ENCODE measurements around the gene TECR. TPM values are rescaled to one million over a fixed set of nuclear protein-coding genes. Genes with fewer than 3 reads are reported as not detected.

Gene TECR
- total and polyA plus RNA-seq, 2 of the 13 experiments (the other 11 are each of a cell fraction or from before 2014, with no cell fraction given): 54.9 to 121 TPM

DNA sequence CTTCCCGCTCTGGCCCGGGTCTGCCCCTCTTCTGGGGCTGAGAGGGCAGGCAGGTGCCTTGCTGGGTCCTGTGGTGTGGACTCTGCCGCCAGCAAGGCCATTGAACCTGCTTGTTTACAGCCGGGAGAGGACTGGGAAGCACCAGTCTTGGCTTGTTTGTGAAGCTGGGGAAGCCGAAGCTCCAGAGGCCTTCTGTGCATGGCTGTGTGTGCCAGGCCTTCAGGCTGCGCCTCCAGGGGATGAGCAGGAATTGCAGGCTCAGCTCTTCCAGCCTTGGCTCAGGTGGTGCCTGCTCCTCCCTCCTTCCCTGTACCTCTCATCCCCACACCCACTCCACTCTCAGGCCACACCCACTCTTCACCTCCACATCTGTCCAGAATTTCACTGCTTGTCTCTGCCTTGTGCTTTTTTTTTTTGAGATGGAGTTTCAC is 25.0 kb downstream of the TECR start (continued):
- TF ChIP-seq, protein P1, sequence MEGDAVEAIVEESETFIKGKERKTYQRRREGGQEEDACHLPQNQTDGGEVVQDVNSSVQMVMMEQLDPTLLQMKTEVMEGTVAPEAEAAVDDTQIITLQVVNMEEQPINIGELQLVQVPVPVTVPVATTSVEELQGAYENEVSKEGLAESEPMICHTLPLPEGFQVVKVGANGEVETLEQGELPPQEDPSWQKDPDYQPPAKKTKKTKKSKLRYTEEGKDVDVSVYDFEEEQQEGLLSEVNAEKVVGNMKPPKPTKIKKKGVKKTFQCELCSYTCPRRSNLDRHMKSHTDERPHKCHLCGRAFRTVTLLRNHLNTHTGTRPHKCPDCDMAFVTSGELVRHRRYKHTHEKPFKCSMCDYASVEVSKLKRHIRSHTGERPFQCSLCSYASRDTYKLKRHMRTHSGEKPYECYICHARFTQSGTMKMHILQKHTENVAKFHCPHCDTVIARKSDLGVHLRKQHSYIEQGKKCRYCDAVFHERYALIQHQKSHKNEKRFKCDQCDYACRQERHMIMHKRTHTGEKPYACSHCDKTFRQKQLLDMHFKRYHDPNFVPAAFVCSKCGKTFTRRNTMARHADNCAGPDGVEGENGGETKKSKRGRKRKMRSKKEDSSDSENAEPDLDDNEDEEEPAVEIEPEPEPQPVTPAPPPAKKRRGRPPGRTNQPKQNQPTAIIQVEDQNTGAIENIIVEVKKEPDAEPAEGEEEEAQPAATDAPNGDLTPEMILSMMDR (CRISPR knock-in tag; IDR thresholded peaks at IDR 0.05): peak; percentile 53
- TF ChIP-seq, protein P2, sequence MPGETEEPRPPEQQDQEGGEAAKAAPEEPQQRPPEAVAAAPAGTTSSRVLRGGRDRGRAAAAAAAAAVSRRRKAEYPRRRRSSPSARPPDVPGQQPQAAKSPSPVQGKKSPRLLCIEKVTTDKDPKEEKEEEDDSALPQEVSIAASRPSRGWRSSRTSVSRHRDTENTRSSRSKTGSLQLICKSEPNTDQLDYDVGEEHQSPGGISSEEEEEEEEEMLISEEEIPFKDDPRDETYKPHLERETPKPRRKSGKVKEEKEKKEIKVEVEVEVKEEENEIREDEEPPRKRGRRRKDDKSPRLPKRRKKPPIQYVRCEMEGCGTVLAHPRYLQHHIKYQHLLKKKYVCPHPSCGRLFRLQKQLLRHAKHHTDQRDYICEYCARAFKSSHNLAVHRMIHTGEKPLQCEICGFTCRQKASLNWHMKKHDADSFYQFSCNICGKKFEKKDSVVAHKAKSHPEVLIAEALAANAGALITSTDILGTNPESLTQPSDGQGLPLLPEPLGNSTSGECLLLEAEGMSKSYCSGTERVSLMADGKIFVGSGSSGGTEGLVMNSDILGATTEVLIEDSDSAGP (CRISPR knock-in tag; IDR thresholded peaks at IDR 0.05; ENCODE audit: borderline replicate concordance): peak; percentile 46; the same call in 1 of the 2 replicates
- TF ChIP-seq ZBTB20 (CRISPR knock-in tag; IDR thresholded peaks at IDR 0.05; ENCODE audit: borderline replicate concordance, low read depth) (no peak; the same call in 1 of the 2 replicates), ZNF749 (CRISPR knock-in tag; IDR thresholded peaks at IDR 0.05; ENCODE audit: borderline replicate concordance) (no peak), IRF2 (CRISPR knock-in tag; IDR thresholded peaks at IDR 0.05) (0 out of 2 replicates have a peak, but pooled peaks have one; percentile 59), MED1 (CRISPR knock-in tag; IDR thresholded peaks at IDR 0.05) (peak; percentile 57; the same call in 1 of the 2 replicates), MIER3 (CRISPR knock-in tag; IDR thresholded peaks at IDR 0.05; ENCODE audit: borderline replicate concordance) (no peak; the same call in 1 of the 2 replicates), KMT2A (CRISPR knock-in tag; IDR thresholded peaks at IDR 0.05) (no peak), RXRB (CRISPR knock-in tag; IDR thresholded peaks at IDR 0.05; ENCODE audit: borderline replicate concordance) (peak; percentile 77), TCF7L2 (IDR thresholded peaks at IDR 0.05; ENCODE audit: low read depth, low read length) (no peak), ERF (CRISPR knock-in tag; IDR thresholded peaks at IDR 0.05) (peak; percentile 69), MTF2 (CRISPR knock-in tag; IDR thresholded peaks at IDR 0.05; ENCODE audit: borderline replicate concordance) (no peak), ZNF331 (CRISPR knock-in tag; IDR thresholded peaks at IDR 0.05) (peak; percentile 40; the same call in 1 of the 2 replicates), MATR3 (CRISPR knock-in tag; IDR thresholded peaks at IDR 0.05) (no peak), ZSCAN31 (CRISPR knock-in tag; IDR thresholded peaks at IDR 0.05; ENCODE audit: low read depth) (0 out of 2 replicates have a peak, but pooled peaks have one; percentile 38), CBFB (CRISPR knock-in tag; IDR thresholded peaks at IDR 0.05) (no peak), NCOA5 (CRISPR knock-in tag; IDR thresholded peaks at IDR 0.05) (no peak), U2AF1 (optimal IDR thresholded peaks at IDR 0.05; ENCODE audit: low read depth, low read length) (no peak), HNF4A (CRISPR knock-in tag; IDR thresholded peaks at IDR 0.05) (peak; percentile 50)
- TF ChIP-seq, protein P3, sequence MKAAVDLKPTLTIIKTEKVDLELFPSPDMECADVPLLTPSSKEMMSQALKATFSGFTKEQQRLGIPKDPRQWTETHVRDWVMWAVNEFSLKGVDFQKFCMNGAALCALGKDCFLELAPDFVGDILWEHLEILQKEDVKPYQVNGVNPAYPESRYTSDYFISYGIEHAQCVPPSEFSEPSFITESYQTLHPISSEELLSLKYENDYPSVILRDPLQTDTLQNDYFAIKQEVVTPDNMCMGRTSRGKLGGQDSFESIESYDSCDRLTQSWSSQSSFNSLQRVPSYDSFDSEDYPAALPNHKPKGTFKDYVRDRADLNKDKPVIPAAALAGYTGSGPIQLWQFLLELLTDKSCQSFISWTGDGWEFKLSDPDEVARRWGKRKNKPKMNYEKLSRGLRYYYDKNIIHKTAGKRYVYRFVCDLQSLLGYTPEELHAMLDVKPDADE (CRISPR knock-in tag; IDR thresholded peaks at IDR 0.05): no peak
- TF ChIP-seq, protein P4, sequence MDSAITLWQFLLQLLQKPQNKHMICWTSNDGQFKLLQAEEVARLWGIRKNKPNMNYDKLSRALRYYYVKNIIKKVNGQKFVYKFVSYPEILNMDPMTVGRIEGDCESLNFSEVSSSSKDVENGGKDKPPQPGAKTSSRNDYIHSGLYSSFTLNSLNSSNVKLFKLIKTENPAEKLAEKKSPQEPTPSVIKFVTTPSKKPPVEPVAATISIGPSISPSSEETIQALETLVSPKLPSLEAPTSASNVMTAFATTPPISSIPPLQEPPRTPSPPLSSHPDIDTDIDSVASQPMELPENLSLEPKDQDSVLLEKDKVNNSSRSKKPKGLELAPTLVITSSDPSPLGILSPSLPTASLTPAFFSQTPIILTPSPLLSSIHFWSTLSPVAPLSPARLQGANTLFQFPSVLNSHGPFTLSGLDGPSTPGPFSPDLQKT (CRISPR knock-in tag; IDR thresholded peaks at IDR 0.05; ENCODE audit: borderline replicate concordance): no peak
- TF ChIP-seq, protein P5, sequence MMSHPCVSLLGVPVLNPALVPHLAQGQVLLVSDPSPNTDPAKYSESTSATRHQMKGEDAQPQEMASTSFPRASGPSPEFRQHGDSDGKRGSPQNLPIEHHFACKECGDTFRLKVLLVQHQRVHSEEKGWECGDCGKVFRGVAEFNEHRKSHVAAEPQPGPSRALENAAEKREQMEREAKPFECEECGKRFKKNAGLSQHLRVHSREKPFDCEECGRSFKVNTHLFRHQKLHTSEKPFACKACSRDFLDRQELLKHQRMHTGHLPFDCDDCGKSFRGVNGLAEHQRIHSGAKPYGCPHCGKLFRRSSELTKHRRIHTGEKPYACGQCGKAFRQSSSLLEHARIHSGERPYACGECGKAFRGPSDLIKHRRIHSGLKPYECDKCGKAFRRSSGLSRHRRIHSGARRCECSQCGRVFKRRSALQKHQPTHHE (CRISPR knock-in tag; IDR thresholded peaks at IDR 0.05; ENCODE audit: borderline replicate concordance): no peak
- TF ChIP-seq, protein P6, sequence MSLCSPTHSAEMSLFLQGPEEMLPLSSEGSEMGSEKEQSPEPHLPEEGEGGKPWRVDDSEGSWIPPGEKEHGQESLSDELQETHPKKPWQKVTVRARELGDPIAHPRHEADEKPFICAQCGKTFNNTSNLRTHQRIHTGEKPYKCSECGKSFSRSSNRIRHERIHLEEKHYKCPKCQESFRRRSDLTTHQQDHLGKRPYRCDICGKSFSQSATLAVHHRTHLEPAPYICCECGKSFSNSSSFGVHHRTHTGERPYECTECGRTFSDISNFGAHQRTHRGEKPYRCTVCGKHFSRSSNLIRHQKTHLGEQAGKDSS (CRISPR knock-in tag; IDR thresholded peaks at IDR 0.05; ENCODE audit: borderline replicate concordance, low read depth): peak; percentile 46; the same call in 1 of the 2 replicates
